ENCODE data around the gene HEXIM2.

The HEXIM2 gene

DNA sequence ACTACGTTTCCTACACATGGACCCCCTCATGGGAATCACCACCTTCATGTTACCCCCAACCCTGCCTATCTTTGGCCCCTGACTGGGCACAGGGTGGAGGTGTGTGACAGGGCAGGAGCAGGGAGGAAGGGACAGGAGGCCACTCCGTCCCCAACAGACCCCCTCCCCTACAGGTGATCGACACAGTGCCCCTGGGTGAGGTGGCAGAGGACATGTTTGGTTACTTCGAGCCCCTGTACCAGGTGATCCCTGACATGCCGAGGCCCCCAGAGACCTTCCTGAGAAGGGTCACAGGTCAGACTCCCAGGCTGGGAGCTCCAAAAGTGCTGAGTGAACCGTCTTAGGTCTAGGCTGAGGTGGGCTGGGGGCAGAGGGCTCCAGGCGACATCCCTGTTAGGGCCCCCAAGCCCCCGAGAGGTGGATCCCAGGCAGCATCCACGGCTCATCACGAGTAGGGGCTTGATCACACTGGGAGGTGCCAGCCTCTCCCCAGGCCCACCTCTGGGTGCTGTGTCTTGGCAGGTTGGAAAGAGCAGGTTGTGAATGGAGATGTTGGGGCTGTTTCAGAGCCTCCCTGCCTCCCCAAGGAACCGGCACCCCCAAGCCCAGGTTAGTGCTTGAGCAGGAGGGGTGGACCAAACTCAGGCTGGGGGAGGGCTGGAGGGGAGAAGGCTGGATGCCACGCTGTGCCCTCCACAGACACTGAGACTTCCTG lies 24.7 kb upstream of the HEXIM2 start:
- H3K4me3 ChIP-seq = no peak overlapping the region
- H3K36me3 ChIP-seq (ENCODE audit: insufficient read depth, low read length) = no peaks in the 10 kb centered on the region
- no peak for TF ChIP-seq POLR2AphosphoS5 (IDR thresholded peaks at IDR 0.05; ENCODE audit: borderline replicate concordance, low read depth, low read length)
- no peak for TF ChIP-seq FOXP2 (optimal IDR thresholded peaks at IDR 0.05; ENCODE audit: control extremely low read depth, extremely low read length, insufficient read depth)
- TF ChIP-seq EZH2 (IDR thresholded peaks at IDR 0.05) = no peak
- no peaks in the 10 kb centered on the region for H3K9me3 ChIP-seq (ENCODE audit: low read depth, low read length)
- DNase-seq (ENCODE audit: low read depth, low spot score) = no peak
- H3K9ac ChIP-seq (ENCODE audit: insufficient read length) = no peak overlapping the region
- H3K27ac ChIP-seq = no peak overlapping the region

DNA sequence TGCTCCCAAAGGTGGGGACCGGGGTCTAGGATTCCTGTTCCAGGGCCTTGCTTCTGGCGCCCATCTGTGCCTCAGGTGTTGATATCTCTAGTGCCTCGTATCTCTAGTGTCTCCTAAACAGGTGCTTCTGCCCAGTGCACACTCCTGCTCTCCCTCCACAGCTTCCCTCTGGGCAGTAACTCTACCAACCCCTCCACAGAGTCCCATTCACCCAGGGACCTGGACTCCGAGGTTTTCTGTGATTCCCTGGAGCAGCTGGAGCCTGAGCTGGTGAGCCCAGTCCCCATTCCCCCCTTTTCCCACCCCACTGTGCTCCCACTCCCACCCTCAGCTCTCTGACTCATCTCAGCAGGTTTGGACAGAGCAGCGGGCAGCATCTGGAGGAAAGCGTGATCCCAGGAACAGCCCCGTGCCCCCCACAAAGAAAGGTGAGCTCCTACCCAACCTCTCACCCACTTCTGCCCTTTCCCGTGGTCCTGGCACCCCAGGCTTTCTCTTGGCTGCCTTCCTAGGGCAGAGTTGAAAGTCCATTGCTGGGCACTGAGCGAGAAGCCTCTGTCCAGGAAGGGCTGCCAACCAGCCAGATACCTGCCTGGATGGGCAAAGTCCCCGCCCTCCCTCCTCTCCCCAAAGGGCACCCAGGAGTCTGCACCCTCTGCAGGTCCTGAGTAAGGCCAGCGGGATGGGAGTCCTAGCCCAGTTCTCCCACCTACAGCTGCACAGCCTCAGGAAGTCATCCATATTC lies 23.9 kb upstream of the HEXIM2 start:
- DNase-seq (ENCODE audit: low read depth, low spot score) = no peak
- TF ChIP-seq EZH2 (IDR thresholded peaks at IDR 0.05) (no peak), POLR2AphosphoS5 (IDR thresholded peaks at IDR 0.05; ENCODE audit: borderline replicate concordance, low read depth, low read length) (no peak), FOXP2 (optimal IDR thresholded peaks at IDR 0.05; ENCODE audit: control extremely low read depth, extremely low read length, insufficient read depth) (no peak)
- Histone ChIP-seq H3K27ac (no peak overlapping the region), H3K4me3 (no peak overlapping the region), H3K36me3 (ENCODE audit: insufficient read depth, low read length) (no peaks in the 10 kb centered on the region), H3K9me3 (ENCODE audit: low read depth, low read length) (no peaks in the 10 kb centered on the region), H3K9ac (ENCODE audit: insufficient read length) (no peak overlapping the region)

DNA sequence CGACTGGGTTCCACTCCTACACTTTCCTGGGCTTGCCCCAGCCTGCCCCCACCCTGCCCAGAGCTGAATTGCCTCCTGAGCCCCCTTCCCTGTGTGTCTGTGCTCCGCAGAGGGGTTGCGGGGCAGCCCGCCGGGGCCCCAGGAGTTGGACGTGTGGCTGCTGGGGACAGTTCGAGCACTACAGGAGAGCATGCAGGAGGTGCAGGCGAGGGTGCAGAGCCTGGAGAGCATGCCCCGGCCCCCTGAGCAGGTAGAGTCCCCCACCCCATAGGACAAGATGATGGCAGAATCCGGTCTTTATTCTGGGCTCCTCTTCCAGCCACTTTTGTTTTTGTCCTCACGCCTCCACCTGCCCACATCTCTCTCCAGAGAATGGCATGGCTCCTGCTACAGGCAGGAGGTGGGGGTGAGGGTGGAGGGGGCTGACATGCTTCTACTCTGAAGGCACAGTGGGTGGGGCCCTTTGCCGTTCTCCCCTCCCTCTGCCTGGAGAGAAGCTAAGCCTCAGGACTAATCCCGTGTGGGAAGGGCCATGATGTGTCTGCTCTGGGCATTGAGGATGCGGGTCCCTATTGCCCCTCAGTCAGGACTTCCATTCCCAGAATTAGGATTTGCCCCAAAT lies 22.7 kb upstream of the HEXIM2 start:
- Histone ChIP-seq H3K27ac (no peak overlapping the region), H3K9me3 (ENCODE audit: low read depth, low read length) (no peaks in the 10 kb centered on the region), H3K36me3 (ENCODE audit: insufficient read depth, low read length) (no peaks in the 10 kb centered on the region), H3K4me3 (no peak overlapping the region), H3K9ac (ENCODE audit: insufficient read length) (no peak overlapping the region)
- DNase-seq (ENCODE audit: low read depth, low spot score) = no peak
- TF ChIP-seq FOXP2 (optimal IDR thresholded peaks at IDR 0.05; ENCODE audit: control extremely low read depth, extremely low read length, insufficient read depth) (no peak), EZH2 (IDR thresholded peaks at IDR 0.05) (no peak), POLR2AphosphoS5 (IDR thresholded peaks at IDR 0.05; ENCODE audit: borderline replicate concordance, low read depth, low read length) (no peak)

DNA sequence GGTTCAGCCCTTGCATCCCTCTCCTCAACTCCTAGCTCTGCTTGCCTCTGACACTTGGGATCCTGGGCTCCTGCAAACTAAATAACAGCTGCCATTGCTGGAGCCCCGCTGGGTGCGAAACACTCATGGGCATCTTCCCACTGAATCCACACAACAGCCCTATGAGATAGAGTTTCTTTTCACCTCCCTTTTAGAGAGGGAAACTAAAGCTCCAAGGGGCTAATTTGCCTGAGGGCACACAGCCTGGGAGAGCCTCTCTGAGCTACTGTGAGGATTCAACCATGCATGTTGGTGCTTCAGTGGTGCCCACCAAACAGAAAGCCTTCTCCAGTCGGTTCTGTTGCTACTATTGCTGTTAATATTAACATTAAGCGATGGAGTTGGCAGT lies 22.1 kb upstream of the HEXIM2 start:
- Histone ChIP-seq H3K9me3 (ENCODE audit: low read depth, low read length) (no peaks in the 10 kb centered on the region), H3K9ac (ENCODE audit: insufficient read length) (no peak overlapping the region), H3K36me3 (ENCODE audit: insufficient read depth, low read length) (no peaks in the 10 kb centered on the region), H3K4me3 (no peak overlapping the region), H3K27ac (no peak overlapping the region)
- no peak for TF ChIP-seq EZH2 (IDR thresholded peaks at IDR 0.05)
- no peak for TF ChIP-seq POLR2AphosphoS5 (IDR thresholded peaks at IDR 0.05; ENCODE audit: borderline replicate concordance, low read depth, low read length)
- TF ChIP-seq FOXP2 (optimal IDR thresholded peaks at IDR 0.05; ENCODE audit: control extremely low read depth, extremely low read length, insufficient read depth) = no peak
- no peak for DNase-seq (ENCODE audit: low read depth, low spot score)

DNA sequence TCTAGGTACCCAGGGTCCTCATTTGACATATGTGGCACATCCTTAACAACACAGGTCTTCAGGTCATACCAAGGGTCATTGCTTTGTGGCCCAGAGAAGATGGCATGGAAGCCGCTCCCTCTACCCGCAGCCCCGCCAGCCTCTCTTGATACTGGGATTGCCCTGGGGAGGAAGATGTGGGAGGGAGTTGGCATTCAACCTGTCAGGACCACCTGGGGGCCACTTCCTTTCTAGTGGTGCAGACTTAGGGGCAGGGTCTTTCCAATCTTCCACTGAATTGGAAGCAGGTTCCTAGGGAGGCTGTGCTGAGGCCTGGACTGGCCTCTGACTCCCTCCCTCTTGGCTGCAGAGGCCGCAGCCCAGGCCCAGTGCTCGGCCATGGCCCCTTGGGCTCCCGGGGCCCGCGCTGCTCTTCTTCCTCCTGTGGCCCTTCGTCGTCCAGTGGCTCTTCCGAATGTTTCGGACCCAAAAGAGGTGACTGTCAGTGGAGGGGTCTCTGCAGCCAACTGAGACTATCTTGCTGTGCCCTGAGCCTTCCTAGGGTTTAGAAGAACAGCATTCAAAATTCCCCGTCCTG lies 18.5 kb upstream of the HEXIM2 start:
- Histone ChIP-seq H3K4me3 (no peak overlapping the region), H3K9me3 (ENCODE audit: low read depth, low read length) (no peaks in the 10 kb centered on the region), H3K9ac (ENCODE audit: insufficient read length) (peak overlapping the region; percentile 26), H3K36me3 (ENCODE audit: insufficient read depth, low read length) (no peaks in the 10 kb centered on the region), H3K27ac (no peak overlapping the region)
- TF ChIP-seq FOXP2 (optimal IDR thresholded peaks at IDR 0.05; ENCODE audit: control extremely low read depth, extremely low read length, insufficient read depth) (no peak), POLR2AphosphoS5 (IDR thresholded peaks at IDR 0.05; ENCODE audit: borderline replicate concordance, low read depth, low read length) (no peak), EZH2 (IDR thresholded peaks at IDR 0.05) (no peak)
- DNase-seq (ENCODE audit: low read depth, low spot score) = no peak

DNA sequence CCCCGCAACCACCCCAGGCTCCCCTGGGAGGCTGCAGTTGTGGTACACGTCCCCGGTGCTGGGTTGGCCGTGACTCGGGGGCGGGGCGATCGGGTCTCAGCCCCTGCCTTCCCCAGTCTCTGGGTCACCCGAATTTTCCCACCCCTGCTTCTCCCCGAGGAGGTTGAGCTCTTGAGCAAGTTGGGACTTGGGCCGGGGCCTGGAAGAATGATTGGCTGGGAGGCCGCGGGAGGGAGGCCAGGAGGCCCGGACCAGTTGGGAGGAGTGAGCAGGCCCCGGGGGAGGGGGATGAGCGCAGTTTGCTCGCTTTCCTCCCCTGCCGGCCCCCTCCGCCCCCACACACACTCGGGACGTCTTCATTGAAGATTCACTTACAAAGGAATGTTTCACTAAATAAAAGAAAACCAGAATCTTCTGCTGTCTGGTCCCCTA lies 17.9 kb upstream of the HEXIM2 start:
- Histone ChIP-seq H3K9ac (ENCODE audit: insufficient read length) (peak overlapping the region; percentile 26), H3K4me3 (no peak overlapping the region), H3K9me3 (ENCODE audit: low read depth, low read length) (no peaks in the 10 kb centered on the region), H3K27ac (no peak overlapping the region), H3K36me3 (ENCODE audit: insufficient read depth, low read length) (no peaks in the 10 kb centered on the region)
- TF ChIP-seq POLR2AphosphoS5 (IDR thresholded peaks at IDR 0.05; ENCODE audit: borderline replicate concordance, low read depth, low read length) (no peak), FOXP2 (optimal IDR thresholded peaks at IDR 0.05; ENCODE audit: control extremely low read depth, extremely low read length, insufficient read depth) (no peak), EZH2 (IDR thresholded peaks at IDR 0.05) (no peak)
- no peak for DNase-seq (ENCODE audit: low read depth, low spot score)

DNA sequence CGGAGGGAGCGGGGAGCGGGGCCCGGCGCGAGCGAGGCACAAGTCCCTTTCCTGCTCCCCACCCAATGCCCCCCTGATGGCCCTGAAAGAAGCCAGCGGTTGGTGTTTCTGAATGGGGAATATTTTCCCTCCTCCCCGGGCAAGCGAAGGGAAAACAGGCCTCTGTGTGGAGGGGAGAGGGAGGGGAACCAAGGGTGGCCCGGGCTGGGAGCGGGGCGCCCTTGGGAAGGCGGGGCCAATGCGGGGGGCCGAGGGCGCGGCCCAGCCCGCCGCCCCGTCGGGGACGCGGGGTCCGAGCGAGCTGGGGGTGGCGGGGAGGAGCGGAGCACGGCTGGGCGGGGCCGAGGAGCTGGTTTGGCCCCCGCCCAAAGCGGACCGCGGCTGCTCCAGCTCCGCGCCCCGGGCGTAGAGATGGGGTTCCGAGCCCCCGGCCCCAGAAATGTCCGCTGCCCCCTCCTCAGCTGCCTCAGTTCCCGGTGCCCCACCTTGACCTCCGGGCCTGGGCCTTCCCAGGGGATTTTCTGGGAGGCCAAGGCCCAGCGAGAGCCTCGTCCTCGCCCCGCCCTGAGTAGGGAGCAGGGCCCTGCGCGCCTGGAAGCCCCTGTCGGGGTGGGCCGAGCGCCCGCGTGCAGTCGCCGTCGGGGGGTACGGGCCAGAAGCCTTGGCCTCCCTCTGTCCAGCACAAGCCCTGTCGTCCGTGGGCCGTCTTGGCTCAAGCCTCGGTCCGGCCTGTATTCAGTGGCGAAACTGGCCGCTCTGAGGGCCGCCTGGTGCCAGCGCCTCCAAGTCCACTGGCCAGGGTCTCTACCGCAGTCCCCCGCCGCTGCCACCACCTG lies 17.3 kb upstream of the HEXIM2 start:
- Histone ChIP-seq H3K9me3 (ENCODE audit: low read depth, low read length) (no peaks in the 10 kb centered on the region), H3K9ac (ENCODE audit: insufficient read length) (no peak overlapping the region), H3K36me3 (ENCODE audit: insufficient read depth, low read length) (no peaks in the 10 kb centered on the region), H3K4me3 (no peak overlapping the region), H3K27ac (no peak overlapping the region)
- no peak for DNase-seq (ENCODE audit: low read depth, low spot score)
- TF ChIP-seq EZH2 (IDR thresholded peaks at IDR 0.05) = no peak
- no peak for TF ChIP-seq POLR2AphosphoS5 (IDR thresholded peaks at IDR 0.05; ENCODE audit: borderline replicate concordance, low read depth, low read length)
- TF ChIP-seq FOXP2 (optimal IDR thresholded peaks at IDR 0.05; ENCODE audit: control extremely low read depth, extremely low read length, insufficient read depth) = no peak

Data from SK-N-MC (cell line).